Prostate gland (tissue), 2 donors: ENCODE measurements around the gene MAP3K4. TPM values are rescaled to one million over a fixed set of nuclear protein-coding genes. Genes with fewer than 3 reads are reported as not detected.

Experiments used
- DNase-seq: peaks from one replicate; pipeline ENCODE4 v3.0.0-alpha.2; 2019; ENCODE audit warnings: low spot score
- H3K27ac ChIP-seq, 2 donors: fragments of 200-600 bp; sonication (generic); 2 replicates each; pipeline ENCODE4 v1.5.1; 2017 to 2019
- H3K27me3 ChIP-seq: fragments of 200-600 bp; sonication (generic); replicated peaks from 2 replicates; pipeline ENCODE4 v1.5.1; 2019; ENCODE audit not compliant: insufficient read depth
- H3K36me3 ChIP-seq, 2 donors: fragments of 200-600 bp; sonication (generic); 1 replicate in 1 of 2; 2 replicates in 1 of 2; pipeline versions ENCODE4 v1.5.1 to v1.8.1; 2017 to 2019
- H3K4me1 ChIP-seq: fragments of 200-600 bp; sonication (generic); replicated peaks from 2 replicates; pipeline ENCODE4 v1.5.1; 2019
- H3K4me3 ChIP-seq, 2 donors: fragments of 200-600 bp; sonication (generic); 2 replicates each; pipeline ENCODE4 v1.5.1; 2017 to 2019
- H3K9me3 ChIP-seq: fragments of 200-600 bp; sonication (generic); 2 replicates; pipeline ENCODE4 v1.5.1; 2017
- CTCF ChIP-seq, 4 experiments: fragments of 200-600 bp in 2 of 4; fragments of 450-650 bp in 2 of 4; sonication (generic) in 2 of 4; IDR thresholded peaks; 1 replicate in 3 of 4; 2 replicates in 1 of 4; pipeline ENCODE4 v1.5.1; 2016 to 2019; ENCODE audit warnings: antibody characterized with exemption in 4 of 4, mild to moderate bottlenecking in 2 of 4, moderate library complexity in 2 of 4
- POLR2A ChIP-seq: fragments of 450-650 bp; IDR thresholded peaks from one replicate; pipeline ENCODE4 v1.6.1; 2016; ENCODE audit warnings: antibody characterized with exemption, mild to moderate bottlenecking
- POLR2AphosphoS5 ChIP-seq: sonication (generic); formaldehyde crosslinking; IDR thresholded peaks from one replicate; pipeline ENCODE4 v1.6.1; 2017; ENCODE audit warnings: antibody characterized with exemption
- WGBS: methylation state at CpG from one replicate; pipeline ENCODE4 v1.1.5; 2018; 5-methylcytosine and 5-hydroxymethylcytosine counted together
- intact Hi-C: fragments of 100-400 bp; cut with DNase I; formaldehyde crosslinking; loops from one replicate; pipeline ENCODE4 v1.14.2; 2022
- total RNA-seq, 2 donors: library from RNA; depleted of rRNA; stranded (reverse); fragments of >200 nt; gene quantifications; one replicate each; pipeline ENCODE4 v1.1.0, GENCODE V29; 2016

The MAP3K4 gene
- total RNA-seq, 2 donors from 2014 or later: 26.2 to 59.2 TPM

DNA sequence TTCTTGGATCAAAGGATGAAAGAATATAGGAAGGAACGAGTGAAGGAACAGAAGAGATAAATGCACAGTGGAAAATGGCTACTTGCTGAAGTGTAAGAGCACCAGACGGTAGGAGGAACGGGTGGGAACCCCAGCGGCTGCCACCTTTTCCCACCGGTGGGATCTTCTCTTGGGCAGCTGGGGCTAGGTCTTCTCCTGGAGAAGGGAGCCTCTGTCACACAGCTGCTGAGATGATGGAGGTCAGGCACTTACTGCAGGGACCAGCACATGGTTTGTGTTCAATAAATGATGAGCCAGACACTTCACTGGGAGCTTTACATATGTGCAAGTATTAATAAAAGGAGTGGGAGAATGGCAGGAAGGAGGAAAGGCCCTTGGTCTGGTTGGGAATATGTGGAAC lies 158.6 kb downstream of the MAP3K4 start:
- H3K9me3 ChIP-seq: no peaks in the 10 kb centered on the region
- no peaks in the 10 kb centered on the region for H3K4me1 ChIP-seq
- no peak overlapping the region for H3K4me3 ChIP-seq
- no peak for DNase-seq
- H3K36me3 ChIP-seq: no peaks in the 10 kb centered on the region
- 95% methylated on average over 5 of the region's 5 CpGs for WGBS
- H3K27me3 ChIP-seq: no peaks in the 10 kb centered on the region
- H3K27ac ChIP-seq: no peak overlapping the region
- TF ChIP-seq CTCF (IDR thresholded peaks at IDR 0.05) (no peak), POLR2A (no peak), POLR2AphosphoS5 (no peak)
- intact Hi-C loops: loop anchor here (5.0 kb wide), 1 partner anchor 222 kb away; no protein-coding TSS in a partner anchor

DNA sequence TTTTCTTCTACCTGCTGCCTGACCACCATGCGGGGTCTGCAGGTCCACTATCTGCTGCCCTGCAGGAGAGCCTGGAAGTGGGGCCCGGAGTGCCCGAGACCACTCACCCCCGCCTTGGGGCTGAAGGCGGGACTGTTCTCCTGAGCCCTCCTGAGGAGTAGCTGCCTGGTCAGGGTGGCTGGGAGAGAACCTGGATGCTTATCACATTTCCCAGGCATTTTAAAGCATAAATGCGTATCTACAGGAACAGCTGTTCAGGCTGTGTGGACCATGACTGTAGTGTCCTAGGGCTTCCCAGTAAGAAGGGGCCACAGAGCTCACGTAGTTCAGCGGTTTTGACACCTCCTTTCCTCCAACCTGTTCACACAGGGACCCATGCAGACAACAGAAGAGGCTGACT lies 159.0 kb downstream of the MAP3K4 start:
- Histone ChIP-seq H3K4me3 (no peak overlapping the region), H3K27me3 (no peaks in the 10 kb centered on the region), H3K4me1 (no peaks in the 10 kb centered on the region), H3K36me3 (no peaks in the 10 kb centered on the region), H3K27ac (no peak overlapping the region), H3K9me3 (no peaks in the 10 kb centered on the region)
- TF ChIP-seq POLR2A: no peak
- no peak for TF ChIP-seq CTCF (IDR thresholded peaks at IDR 0.05)
- TF ChIP-seq POLR2AphosphoS5: no peak
- 93% methylated on average over 8 of the region's 8 CpGs for WGBS
- intact Hi-C loops: loop anchor here (5.0 kb wide), 1 partner anchor 222 kb away; no protein-coding TSS in a partner anchor
- DNase-seq: no peak

GRCh38 chr6:161151059-161151645 lies 159.6 kb downstream of the MAP3K4 start:
- H3K9me3 ChIP-seq: no peaks in the 10 kb centered on the region
- intact Hi-C loops: loop anchor here (5.0 kb wide), 1 partner anchor 221 kb away; no protein-coding TSS in a partner anchor
- H3K4me1 ChIP-seq: no peaks in the 10 kb centered on the region
- H3K27ac ChIP-seq: no peak overlapping the region
- no peaks in the 10 kb centered on the region for H3K27me3 ChIP-seq
- no peaks in the 10 kb centered on the region for H3K36me3 ChIP-seq
- 95% methylated on average over 18 of the region's 18 CpGs for WGBS
- TF ChIP-seq CTCF (IDR thresholded peaks at IDR 0.05) (no peak), POLR2AphosphoS5 (no peak), POLR2A (no peak)
- no peak for DNase-seq
- H3K4me3 ChIP-seq: no peak overlapping the region

DNA sequence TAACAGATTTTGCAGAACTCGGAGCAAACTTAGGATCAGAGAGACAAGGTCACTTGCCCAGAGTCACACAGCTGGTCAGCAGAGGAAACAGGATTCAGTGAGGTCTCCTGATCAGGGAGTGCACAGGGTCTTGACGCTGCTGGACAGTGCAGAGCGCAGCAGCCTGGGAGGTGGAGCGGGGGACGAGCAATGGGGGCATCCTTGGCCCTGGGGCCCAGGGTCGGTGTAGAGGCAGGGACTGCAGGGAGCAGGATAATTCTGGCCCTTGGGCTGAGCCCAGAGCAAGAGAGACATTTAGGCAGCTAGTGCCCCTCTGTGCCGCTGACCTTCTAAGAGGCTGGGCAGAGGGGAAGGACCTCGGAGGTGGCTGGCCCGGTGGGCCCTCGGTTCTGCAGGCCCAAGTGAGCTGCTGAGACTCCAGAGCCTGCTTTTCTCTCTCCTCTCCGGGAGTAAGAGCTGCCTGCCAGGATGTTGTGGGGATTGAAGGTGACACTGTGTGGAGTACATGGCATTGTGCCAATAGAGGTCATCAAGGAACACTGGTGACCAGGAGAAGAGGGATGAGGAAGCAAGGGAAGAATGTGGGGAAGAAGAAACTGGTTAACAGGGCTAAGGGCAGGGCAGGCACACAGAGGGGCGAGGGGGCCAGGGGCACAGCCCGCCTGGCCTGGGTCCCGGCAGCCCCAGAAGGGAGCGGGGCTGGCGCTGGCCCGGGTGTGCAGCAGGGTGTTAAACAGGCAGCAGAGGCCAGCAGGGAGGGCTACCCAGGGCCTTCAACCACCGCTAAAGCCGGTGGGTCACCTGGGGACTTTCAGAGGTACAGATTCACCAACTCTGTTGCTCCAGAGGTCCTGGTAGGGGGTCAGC lies 160.3 kb downstream of the MAP3K4 start:
- Histone ChIP-seq H3K36me3 (no peaks in the 10 kb centered on the region), H3K9me3 (no peaks in the 10 kb centered on the region), H3K27ac (no peak overlapping the region), H3K4me1 (no peaks in the 10 kb centered on the region), H3K27me3 (no peaks in the 10 kb centered on the region), H3K4me3 (no peak overlapping the region)
- DNase-seq: no peak
- intact Hi-C loops: loop anchor here (5.0 kb wide), 1 partner anchor 220 kb away; no protein-coding TSS in a partner anchor
- TF ChIP-seq CTCF (IDR thresholded peaks at IDR 0.05) (no peak), POLR2A (no peak), POLR2AphosphoS5 (no peak)
- 91% methylated on average over 19 of the region's 19 CpGs for WGBS
